Neuronal stem cell (in vitro differentiated cells): Measurements from ENCODE around the gene PITPNM3.

Experiments used
- DNase-seq: peaks from one replicate; pipeline ENCODE4 v3.0.0-alpha.2; 2013; ENCODE audit warnings: low spot score
- H2AFZ ChIP-seq: one replicate; pipeline ENCODE4 v1.6.1; 2013; ENCODE audit warnings: mild to moderate bottlenecking, low read length, inconsistent platforms
- H2AK5ac ChIP-seq: 2 replicates; pipeline ENCODE4 v1.6.1; 2013; ENCODE audit warnings: low read depth, mild to moderate bottlenecking, inconsistent platforms, low read length, moderate library complexity, mixed read lengths
- H2BK120ac ChIP-seq: 2 replicates; pipeline ENCODE4 v1.6.1; 2013; ENCODE audit warnings: low read depth, mild to moderate bottlenecking, inconsistent platforms, low read length, moderate library complexity, mixed read lengths
- H2BK12ac ChIP-seq: one replicate; pipeline ENCODE4 v1.6.1; 2013; ENCODE audit warnings: low read length, inconsistent platforms
- H2BK15ac ChIP-seq: 2 replicates; pipeline ENCODE4 v1.6.1; 2013; ENCODE audit warnings: mild to moderate bottlenecking, low read length, inconsistent platforms, mixed read lengths
- H2BK5ac ChIP-seq: one replicate; pipeline ENCODE4 v1.6.1; 2013; ENCODE audit warnings: inconsistent platforms, mild to moderate bottlenecking, low read length, moderate library complexity
- H3K14ac ChIP-seq: one replicate; pipeline ENCODE4 v1.6.1; 2013; ENCODE audit warnings: low read length, inconsistent platforms
- H3K18ac ChIP-seq: 2 replicates; pipeline ENCODE4 v1.6.1; 2013; ENCODE audit warnings: low read length, inconsistent platforms
- H3K23ac ChIP-seq: 2 replicates; pipeline ENCODE4 v1.6.1; 2013; ENCODE audit warnings: low read depth, mild to moderate bottlenecking, mixed read lengths, low read length, inconsistent platforms; ENCODE audit not compliant: poor library complexity
- H3K27ac ChIP-seq: replicated peaks from 3 replicates; pipeline ENCODE4 v1.5.1; 2013; ENCODE audit warnings: low read length, inconsistent platforms
- H3K27me3 ChIP-seq, 3 experiments: 2 replicates each; pipeline ENCODE4 v1.6.1; 2013; ENCODE audit warnings: low read length in 3 of 3, mild to moderate bottlenecking in 2 of 3, inconsistent platforms in 1 of 3, low read depth in 1 of 3, mixed read lengths in 1 of 3, moderate library complexity in 1 of 3; ENCODE audit not compliant: control insufficient read depth in 3 of 3, insufficient read depth in 3 of 3
- H3K36me3 ChIP-seq, 2 donors: replicated peaks in 1 of 2; 2 replicates each; pipeline ENCODE4 v1.6.1; 2013; ENCODE audit warnings: low read length in 2 of 2; ENCODE audit not compliant: control insufficient read depth in 2 of 2, insufficient read depth in 2 of 2
- H3K4ac ChIP-seq: 2 replicates; pipeline ENCODE4 v1.6.1; 2013; ENCODE audit warnings: inconsistent platforms, mild to moderate bottlenecking, low read length, moderate library complexity
- H3K4me1 ChIP-seq, 2 donors: 1 replicate in 1 of 2; 2 replicates in 1 of 2; pipeline ENCODE4 v1.6.1; 2013; ENCODE audit warnings: low read length in 2 of 2, low read depth in 1 of 2; ENCODE audit not compliant: control insufficient read depth in 2 of 2, insufficient read depth in 1 of 2
- H3K4me2 ChIP-seq: one replicate; pipeline ENCODE4 v1.6.1; 2013; ENCODE audit warnings: mild to moderate bottlenecking, low read length, inconsistent platforms; ENCODE audit not compliant: insufficient read depth, poor library complexity, severe bottlenecking
- H3K4me3 ChIP-seq, 2 donors: 2 replicates each; pipeline ENCODE4 v1.5.1; 2013; ENCODE audit warnings: low read length in 2 of 2, mild to moderate bottlenecking in 2 of 2, inconsistent platforms in 1 of 2, moderate library complexity in 1 of 2
- H3K79me1 ChIP-seq: one replicate; pipeline ENCODE4 v1.6.1; 2013; ENCODE audit warnings: low read depth, mild to moderate bottlenecking, inconsistent platforms, low read length, moderate library complexity
- H3K9ac ChIP-seq: one replicate; pipeline ENCODE4 v1.6.1; 2013; ENCODE audit warnings: mild to moderate bottlenecking, low read depth, low read length, inconsistent platforms; ENCODE audit not compliant: poor library complexity
- H3K9me3 ChIP-seq, 2 donors: replicated peaks in 1 of 2; 2 replicates each; pipeline versions ENCODE3 to v1.6.1; 2013; ENCODE audit warnings: low read length in 2 of 2, mild to moderate bottlenecking in 2 of 2, inconsistent platforms in 1 of 2, low read depth in 1 of 2, mixed read lengths in 1 of 2, moderate library complexity in 1 of 2; ENCODE audit not compliant: control insufficient read depth in 2 of 2, insufficient read depth in 1 of 2
- H4K8ac ChIP-seq: one replicate; pipeline ENCODE4 v1.6.1; 2013; ENCODE audit warnings: low read depth, mild to moderate bottlenecking, inconsistent platforms, low read length, moderate library complexity
- H4K91ac ChIP-seq: one replicate; pipeline ENCODE4 v1.6.1; 2013; ENCODE audit warnings: low read length, low read depth, mild to moderate bottlenecking, inconsistent platforms; ENCODE audit not compliant: poor library complexity
- WGBS, 2 donors: extraction: QIAGEN DNeasy Blood & Tissue Kit; methylation state at CpG; one replicate each; pipeline ENCODE4 v1.1.7; 2013; ENCODE audit warnings: missing lambda C conversion rate in 2 of 2, mixed read lengths in 1 of 2; ENCODE audit not compliant: insufficient read length in 2 of 2, insufficient replicate concordance in 1 of 2; ENCODE audit errors: extremely low coverage in 2 of 2; 5-methylcytosine and 5-hydroxymethylcytosine counted together

The PITPNM3 gene

GRCh38 chr17:6525731-6526130, 30.6 kb downstream of the PITPNM3 start:
- H2AFZ ChIP-seq, result no peak overlapping the region
- no peak overlapping the region for H3K4ac ChIP-seq
- peaks cover 1% of the 10 kb centered on the region for H3K79me1 ChIP-seq
- DNase-seq, result no peak
- H2BK12ac ChIP-seq, result no peak overlapping the region
- no peak overlapping the region for H2AK5ac ChIP-seq
- H3K9ac ChIP-seq, result no peak overlapping the region
- H3K18ac ChIP-seq, result no peak overlapping the region
- H3K14ac ChIP-seq, result no peak overlapping the region
- no peak overlapping the region for H4K8ac ChIP-seq
- no peak overlapping the region for H3K4me3 ChIP-seq
- peaks cover 3 to 10% of the 10 kb centered on the region in 2 donors for H3K4me1 ChIP-seq
- peaks cover 0 to 1% of the 10 kb centered on the region in 2 donors for H3K9me3 ChIP-seq
- WGBS, 2 donors, result no CpG with 5 or more reads among the region's 2 CpGs
- no peak overlapping the region for H2BK120ac ChIP-seq
- no peak overlapping the region for H3K23ac ChIP-seq
- no peak overlapping the region for H2BK5ac ChIP-seq
- H3K4me2 ChIP-seq, result no peak overlapping the region
- H3K36me3 ChIP-seq, result no peaks in the 10 kb centered on the region
- no peaks in the 10 kb centered on the region for H3K27me3 ChIP-seq
- H2BK15ac ChIP-seq, result no peak overlapping the region
- no peak overlapping the region for H4K91ac ChIP-seq
- no peak overlapping the region for H3K27ac ChIP-seq

DNA sequence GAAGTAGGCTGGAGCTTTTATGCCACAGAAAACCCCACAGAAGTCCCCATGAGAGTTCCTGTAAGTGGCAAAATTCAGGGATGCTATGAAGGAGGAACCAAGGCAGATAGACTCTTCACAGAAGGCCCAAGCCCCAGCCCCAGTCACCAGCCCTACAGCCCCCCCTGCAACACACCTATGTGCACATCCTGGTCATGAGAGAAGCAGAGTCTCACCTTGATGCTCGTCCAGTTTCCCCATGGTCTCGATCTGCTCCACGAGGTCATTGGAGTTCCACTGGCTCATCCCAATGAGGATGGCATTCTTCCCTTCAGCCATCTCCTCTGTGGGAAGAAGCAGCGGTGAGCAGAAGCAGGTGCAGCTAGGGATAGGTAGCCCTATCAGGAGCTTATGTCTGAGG, 31.2 kb downstream of the PITPNM3 start:
- Histone ChIP-seq H3K27me3 (no peaks in the 10 kb centered on the region), H3K4ac (no peak overlapping the region), H3K27ac (no peak overlapping the region), H2AK5ac (no peak overlapping the region), H3K36me3 (no peaks in the 10 kb centered on the region), H3K18ac (no peak overlapping the region), H2BK12ac (no peak overlapping the region), H4K8ac (no peak overlapping the region), H3K23ac (no peak overlapping the region), H2AFZ (no peak overlapping the region), H3K9ac (no peak overlapping the region), H2BK5ac (no peak overlapping the region), H3K9me3 (peaks cover 0 to 2% of the 10 kb centered on the region in 2 donors), H4K91ac (no peak overlapping the region), H2BK15ac (no peak overlapping the region), H3K14ac (no peak overlapping the region), H2BK120ac (no peak overlapping the region), H3K4me1 (peaks cover 3 to 6% of the 10 kb centered on the region in 2 donors), H3K4me2 (no peak overlapping the region), H3K79me1 (peaks cover 1% of the 10 kb centered on the region), H3K4me3 (no peak overlapping the region)
- no CpG with 5 or more reads among the region's 4 CpGs for WGBS, 2 donors
- DNase-seq, result no peak

DNA sequence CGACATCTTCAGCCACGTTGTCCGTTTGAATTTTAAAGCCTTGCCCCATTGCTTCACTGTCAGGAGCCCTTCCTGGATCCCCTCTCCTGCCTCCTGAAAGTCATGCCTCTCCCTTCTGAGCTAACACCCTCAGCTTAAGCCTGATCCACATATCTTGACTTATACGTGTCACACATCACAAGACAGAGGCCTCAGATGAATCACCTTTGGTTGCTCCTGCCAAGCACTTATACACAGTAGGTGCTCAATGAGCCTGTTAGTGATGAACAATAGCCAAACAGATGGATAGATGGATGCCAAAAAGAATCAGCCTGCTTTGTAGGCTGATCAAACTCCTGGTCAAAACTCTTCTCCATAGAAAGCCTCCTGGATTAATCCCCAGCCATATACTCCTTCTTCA, 31.8 kb downstream of the PITPNM3 start:
- H4K8ac ChIP-seq, result no peak overlapping the region
- H2BK15ac ChIP-seq, result no peak overlapping the region
- no peak overlapping the region for H3K14ac ChIP-seq
- no peak overlapping the region for H3K27ac ChIP-seq
- no peak overlapping the region for H2BK120ac ChIP-seq
- no peak overlapping the region for H4K91ac ChIP-seq
- H3K9me3 ChIP-seq, result peaks cover 0 to 2% of the 10 kb centered on the region in 2 donors
- H2AK5ac ChIP-seq, result no peak overlapping the region
- H3K4me3 ChIP-seq, result no peak overlapping the region
- no peak for DNase-seq
- H3K36me3 ChIP-seq, result no peaks in the 10 kb centered on the region
- H3K79me1 ChIP-seq, result peaks cover 1% of the 10 kb centered on the region
- peaks cover 3 to 5% of the 10 kb centered on the region in 2 donors for H3K4me1 ChIP-seq
- WGBS, 2 donors, result no CpG with 5 or more reads among the region's 4 CpGs
- H3K27me3 ChIP-seq, result no peaks in the 10 kb centered on the region
- H3K18ac ChIP-seq, result no peak overlapping the region
- H3K4me2 ChIP-seq, result no peak overlapping the region
- H2BK5ac ChIP-seq, result no peak overlapping the region
- H2AFZ ChIP-seq, result no peak overlapping the region
- no peak overlapping the region for H3K9ac ChIP-seq
- H3K23ac ChIP-seq, result no peak overlapping the region
- no peak overlapping the region for H2BK12ac ChIP-seq
- no peak overlapping the region for H3K4ac ChIP-seq

DNA sequence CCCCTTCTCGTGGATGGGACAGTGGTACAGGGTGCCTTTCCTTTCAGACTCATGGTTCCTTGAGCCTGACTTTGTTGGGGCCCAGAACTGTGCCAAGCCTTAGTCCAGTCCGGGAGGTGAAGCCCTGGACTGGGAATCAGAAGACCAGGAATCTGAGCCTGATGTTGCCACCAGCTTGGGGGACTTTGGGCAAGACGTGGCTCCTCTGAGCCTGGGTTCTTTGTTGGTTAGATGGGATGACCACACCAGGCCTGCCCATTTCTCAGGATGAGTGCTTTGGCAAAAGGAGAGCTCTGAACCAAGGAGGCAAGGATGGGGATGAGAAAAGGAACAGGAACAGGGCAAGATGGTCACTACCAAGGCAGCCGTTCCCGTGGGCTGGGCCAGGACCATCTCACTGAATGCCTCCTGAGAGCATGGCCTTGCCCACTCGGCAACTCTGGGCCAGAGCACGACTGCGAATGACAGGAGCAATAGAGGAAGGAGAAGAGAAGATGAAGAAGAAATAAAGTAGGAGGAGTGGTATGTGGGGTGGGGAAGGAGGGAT, 32.5 kb downstream of the PITPNM3 start:
- no peak overlapping the region for H3K14ac ChIP-seq
- H3K18ac ChIP-seq, result no peak overlapping the region
- H3K4me2 ChIP-seq, result no peak overlapping the region
- no peak overlapping the region for H3K9ac ChIP-seq
- no peaks in the 10 kb centered on the region for H3K27me3 ChIP-seq
- peaks cover 3 to 5% of the 10 kb centered on the region in 2 donors for H3K4me1 ChIP-seq
- WGBS, 2 donors, result no CpG with 5 or more reads among the region's 8 CpGs
- no peak overlapping the region for H2AFZ ChIP-seq
- no peak overlapping the region for H2BK5ac ChIP-seq
- no peak overlapping the region for H3K4ac ChIP-seq
- peak overlapping the region; percentile 17 for H2BK15ac ChIP-seq
- no peaks in the 10 kb centered on the region for H3K36me3 ChIP-seq
- no peak overlapping the region for H4K8ac ChIP-seq
- H3K4me3 ChIP-seq, result no peak overlapping the region
- no peak overlapping the region for H4K91ac ChIP-seq
- no peak overlapping the region for H3K27ac ChIP-seq
- peak overlapping the region; percentile 29 for H3K23ac ChIP-seq
- DNase-seq, result no peak
- H2BK120ac ChIP-seq, result no peak overlapping the region
- peaks cover 0 to 2% of the 10 kb centered on the region in 2 donors for H3K9me3 ChIP-seq
- H3K79me1 ChIP-seq, result peaks cover 1% of the 10 kb centered on the region
- H2BK12ac ChIP-seq, result no peak overlapping the region
- H2AK5ac ChIP-seq, result peak overlapping the region; percentile 39
